Karpas-422 (cell line): Measurements from ENCODE around the gene PPM1J. TPM values are rescaled to one million over a fixed set of nuclear protein-coding genes. Genes with fewer than 3 reads are reported as not detected.

Experiments used
- DNase-seq: peaks from one replicate; pipeline ENCODE4 v3.0.0-alpha.2; 2015
- H2AFZ ChIP-seq: fragments of 200-600 bp; sonication (generic); 2 replicates; pipeline ENCODE4 v1.6.1; 2014; ENCODE audit warnings: antibody characterized with exemption, low read length, mixed read lengths
- H3K27ac ChIP-seq: fragments of 200-600 bp; sonication (generic); 2 replicates; pipeline ENCODE4 v1.5.1; 2014; ENCODE audit warnings: mild to moderate bottlenecking, low read length, moderate library complexity
- H3K27me3 ChIP-seq: fragments of 200-600 bp; sonication (generic); 2 replicates; pipeline ENCODE4 v1.6.1; 2014; ENCODE audit warnings: low read length, mixed read lengths
- H3K36me3 ChIP-seq: fragments of 200-600 bp; sonication (generic); 2 replicates; pipeline ENCODE4 v1.6.1; 2014; ENCODE audit warnings: low read length, mixed read lengths; ENCODE audit not compliant: insufficient read depth
- H3K4me1 ChIP-seq: fragments of 200-600 bp; sonication (generic); 2 replicates; pipeline ENCODE4 v1.6.1; 2014; ENCODE audit warnings: mild to moderate bottlenecking, low read length, mixed read lengths
- H3K4me2 ChIP-seq: fragments of 200-600 bp; sonication (generic); 2 replicates; pipeline ENCODE4 v1.6.1; 2014; ENCODE audit warnings: low read length, low read depth, mild to moderate bottlenecking; ENCODE audit not compliant: poor library complexity, severe bottlenecking
- H3K4me3 ChIP-seq: fragments of 200-600 bp; sonication (generic); 2 replicates; pipeline ENCODE4 v1.5.1; 2014; ENCODE audit warnings: mild to moderate bottlenecking, antibody characterized with exemption, low read length, mixed read lengths
- H3K79me2 ChIP-seq: fragments of 200-600 bp; sonication (generic); 2 replicates; pipeline ENCODE4 v1.6.1; 2014; ENCODE audit warnings: mild to moderate bottlenecking, low read length, mixed read lengths
- H3K9ac ChIP-seq: fragments of 200-600 bp; sonication (generic); 2 replicates; pipeline ENCODE4 v1.6.0; 2014; ENCODE audit warnings: low read length
- H3K9me2 ChIP-seq: fragments of 200-600 bp; sonication (generic), shearing (Covaris generic); replicated peaks from 2 replicates; pipeline ENCODE4 v1.6.0; 2014; ENCODE audit warnings: mild to moderate bottlenecking, low read length, moderate library complexity; ENCODE audit not compliant: insufficient read depth
- H3K9me3 ChIP-seq: fragments of 300-700, 200-600 bp; sonication (generic); 2 replicates; pipeline ENCODE4 v1.6.1; 2014; ENCODE audit warnings: low read length, mixed read lengths
- H4K20me1 ChIP-seq: fragments of 200-600 bp; sonication (generic); 2 replicates; pipeline ENCODE4 v1.6.1; 2014; ENCODE audit warnings: mild to moderate bottlenecking, antibody characterized with exemption, low read length, low read depth; ENCODE audit not compliant: insufficient read depth
- total RNA-seq: library from RNA; depleted of rRNA; stranded (reverse); fragments of >200 nt; shearing (Covaris generic); gene quantifications from 2 replicates; pipeline ENCODE4 v1.2.3, GENCODE V29; 2014; ENCODE audit warnings: low replicate concordance

Gene PPM1J
- total RNA-seq, 1 experiment from 2014 or later: not detected

GRCh38 chr1:112704934-112705627, 10.1 kb downstream of the PPM1J start:
- no peaks in the 10 kb centered on the region for H3K27me3 ChIP-seq
- H3K4me3 ChIP-seq: peak overlapping the region; percentile 65
- peak overlapping the region; percentile 66 for H3K9ac ChIP-seq
- 0 out of 2 replicates have a peak, but pooled peaks cover 7% of the 10 kb centered on the region for H4K20me1 ChIP-seq
- no peaks in the 10 kb centered on the region for H3K36me3 ChIP-seq
- no peaks in the 10 kb centered on the region for H3K9me2 ChIP-seq
- peak overlapping the region; percentile 49 for H3K27ac ChIP-seq
- H3K4me2 ChIP-seq: peak overlapping the region; percentile 70
- H3K4me1 ChIP-seq: peaks cover 40% of the 10 kb centered on the region
- no peaks in the 10 kb centered on the region for H3K79me2 ChIP-seq
- peak; percentile 93 for DNase-seq
- no peaks in the 10 kb centered on the region for H3K9me3 ChIP-seq
- H2AFZ ChIP-seq: peak overlapping the region; percentile 53; the same call in 1 of the 2 replicates

GRCh38 chr1:112704391-112704933, 10.7 kb downstream of the PPM1J start:
- peak overlapping the region; percentile 70 for H3K4me2 ChIP-seq
- peak overlapping the region; percentile 66 for H3K9ac ChIP-seq
- no peak for DNase-seq
- H3K79me2 ChIP-seq: no peaks in the 10 kb centered on the region
- H3K4me3 ChIP-seq: peak overlapping the region; percentile 65
- peak overlapping the region; percentile 42; the same call in 1 of the 2 replicates for H2AFZ ChIP-seq
- peaks cover 40% of the 10 kb centered on the region for H3K4me1 ChIP-seq
- no peaks in the 10 kb centered on the region for H3K9me3 ChIP-seq
- H3K27ac ChIP-seq: no peak overlapping the region
- no peaks in the 10 kb centered on the region for H3K36me3 ChIP-seq
- H3K27me3 ChIP-seq: no peaks in the 10 kb centered on the region
- H4K20me1 ChIP-seq: 0 out of 2 replicates have a peak, but pooled peaks cover 7% of the 10 kb centered on the region
- H3K9me2 ChIP-seq: no peaks in the 10 kb centered on the region

- Histone ChIP-seq H3K9me3 (no peaks in the 10 kb centered on the region), H3K4me1 (peaks cover 40% of the 10 kb centered on the region), H3K9ac (no peak overlapping the region), H3K4me3 (no peak overlapping the region), H3K9me2 (no peaks in the 10 kb centered on the region), H2AFZ (no peak overlapping the region), H3K27me3 (no peaks in the 10 kb centered on the region), H4K20me1 (0 out of 2 replicates have a peak, but pooled peaks cover 7% of the 10 kb centered on the region), H3K79me2 (no peaks in the 10 kb centered on the region), H3K27ac (no peak overlapping the region), H3K4me2 (no peak overlapping the region), H3K36me3 (no peaks in the 10 kb centered on the region)
- no peak for DNase-seq
Observed at GRCh38 chr1:112703706-112704105, 11.4 kb downstream of the PPM1J start.

GRCh38 chr1:112702420-112703261, 12.5 kb downstream of the PPM1J start:
- Histone ChIP-seq H2AFZ (no peak overlapping the region), H3K36me3 (no peaks in the 10 kb centered on the region), H3K9ac (no peak overlapping the region), H3K4me1 (peaks cover 40% of the 10 kb centered on the region), H3K9me2 (no peaks in the 10 kb centered on the region), H3K4me3 (no peak overlapping the region), H3K4me2 (no peak overlapping the region), H3K27ac (no peak overlapping the region), H3K9me3 (no peaks in the 10 kb centered on the region), H4K20me1 (0 out of 2 replicates have a peak, but pooled peaks cover 7% of the 10 kb centered on the region), H3K27me3 (no peaks in the 10 kb centered on the region), H3K79me2 (no peaks in the 10 kb centered on the region)
- DNase-seq: no peak

GRCh38 chr1:112702067-112702395, 13.1 kb downstream of the PPM1J start:
- no peaks in the 10 kb centered on the region for H3K27me3 ChIP-seq
- H3K4me1 ChIP-seq: peaks cover 38% of the 10 kb centered on the region
- no peak overlapping the region for H2AFZ ChIP-seq
- no peak overlapping the region for H3K27ac ChIP-seq
- H3K79me2 ChIP-seq: no peaks in the 10 kb centered on the region
- H3K9me2 ChIP-seq: no peaks in the 10 kb centered on the region
- DNase-seq: no peak
- no peak overlapping the region for H3K4me2 ChIP-seq
- no peaks in the 10 kb centered on the region for H3K9me3 ChIP-seq
- no peak overlapping the region for H3K9ac ChIP-seq
- H4K20me1 ChIP-seq: 0 out of 2 replicates have a peak, but pooled peaks cover 7% of the 10 kb centered on the region
- no peak overlapping the region for H3K4me3 ChIP-seq
- H3K36me3 ChIP-seq: no peaks in the 10 kb centered on the region

- no peak overlapping the region for H3K9ac ChIP-seq
- H3K36me3 ChIP-seq: no peaks in the 10 kb centered on the region; the same call in 1 of the 2 replicates
- H3K79me2 ChIP-seq: no peaks in the 10 kb centered on the region
- H4K20me1 ChIP-seq: 0 out of 2 replicates have a peak, but pooled peaks cover 7% of the 10 kb centered on the region
- no peaks in the 10 kb centered on the region for H3K27me3 ChIP-seq
- no peak overlapping the region for H3K27ac ChIP-seq
- DNase-seq: no peak
- no peak overlapping the region for H3K4me2 ChIP-seq
- H2AFZ ChIP-seq: no peak overlapping the region
- peaks cover 33% of the 10 kb centered on the region for H3K4me1 ChIP-seq
- no peaks in the 10 kb centered on the region for H3K9me2 ChIP-seq
- no peak overlapping the region for H3K4me3 ChIP-seq
- H3K9me3 ChIP-seq: no peaks in the 10 kb centered on the region
Observed at GRCh38 chr1:112701227-112702066, 13.7 kb downstream of the PPM1J start.

GRCh38 chr1:112700290-112701226, 14.6 kb downstream of the PPM1J start:
- no peaks in the 10 kb centered on the region for H3K9me3 ChIP-seq
- no peak overlapping the region for H3K27ac ChIP-seq
- peak; percentile 85 for DNase-seq
- no peak overlapping the region for H2AFZ ChIP-seq
- H3K36me3 ChIP-seq: no peaks in the 10 kb centered on the region; the same call in 1 of the 2 replicates
- no peak overlapping the region for H3K9ac ChIP-seq
- no peak overlapping the region for H3K4me2 ChIP-seq
- H3K79me2 ChIP-seq: no peaks in the 10 kb centered on the region
- H4K20me1 ChIP-seq: 0 out of 2 replicates have a peak, but pooled peaks cover 7% of the 10 kb centered on the region
- H3K4me3 ChIP-seq: no peak overlapping the region
- no peaks in the 10 kb centered on the region for H3K9me2 ChIP-seq
- peaks cover 26% of the 10 kb centered on the region for H3K4me1 ChIP-seq
- no peaks in the 10 kb centered on the region for H3K27me3 ChIP-seq
